Choroid plexus epithelial cell (primary cell): Measurements from ENCODE around the gene CEP170B.
"Not testable (repeated sequence)": the region's sequence is repeated elsewhere in the genome, so short reads cannot be mapped to it uniquely, and the experiment has no call there.

Experiments used
- DNase-seq: peaks from one replicate; pipeline ENCODE4 v3.0.0-alpha.2; 2010; ENCODE audit warnings: low read depth
- H3K4me3 ChIP-seq: 2 replicates; pipeline ENCODE4 v1.5.1; 2011; ENCODE audit warnings: low read depth, mild to moderate bottlenecking, control low read depth, low read length, moderate library complexity
- TF ChIP-seq, protein P1 (sequence below): conservative IDR thresholded peaks from 2 replicates; pipeline ENCODE4 v1.5.1; 2011; ENCODE audit warnings: low read depth, mild to moderate bottlenecking, control low read depth, inconsistent platforms, low read length, moderate library complexity

The CEP170B gene

DNA sequence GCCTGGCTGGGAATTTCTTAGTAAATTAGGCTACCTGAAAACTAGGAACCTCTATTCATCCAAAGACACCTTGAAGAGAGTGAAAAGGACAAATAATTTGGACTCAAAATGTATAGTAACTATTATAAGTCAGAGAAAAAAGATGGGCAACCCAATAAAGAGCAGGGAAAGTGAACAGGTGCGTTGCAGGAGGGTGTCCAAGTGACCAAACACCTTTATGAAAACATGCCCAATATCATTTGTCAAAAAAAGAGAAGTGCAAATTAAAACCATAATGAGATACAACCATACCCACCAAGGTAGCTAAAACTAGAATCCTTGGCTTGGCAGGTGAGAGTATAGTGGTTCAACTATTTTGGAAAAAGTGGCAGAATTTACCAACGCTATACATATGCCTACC, 34.7 kb downstream of the CEP170B start:
- H3K4me3 ChIP-seq: no peak overlapping the region
- TF ChIP-seq, protein P1, sequence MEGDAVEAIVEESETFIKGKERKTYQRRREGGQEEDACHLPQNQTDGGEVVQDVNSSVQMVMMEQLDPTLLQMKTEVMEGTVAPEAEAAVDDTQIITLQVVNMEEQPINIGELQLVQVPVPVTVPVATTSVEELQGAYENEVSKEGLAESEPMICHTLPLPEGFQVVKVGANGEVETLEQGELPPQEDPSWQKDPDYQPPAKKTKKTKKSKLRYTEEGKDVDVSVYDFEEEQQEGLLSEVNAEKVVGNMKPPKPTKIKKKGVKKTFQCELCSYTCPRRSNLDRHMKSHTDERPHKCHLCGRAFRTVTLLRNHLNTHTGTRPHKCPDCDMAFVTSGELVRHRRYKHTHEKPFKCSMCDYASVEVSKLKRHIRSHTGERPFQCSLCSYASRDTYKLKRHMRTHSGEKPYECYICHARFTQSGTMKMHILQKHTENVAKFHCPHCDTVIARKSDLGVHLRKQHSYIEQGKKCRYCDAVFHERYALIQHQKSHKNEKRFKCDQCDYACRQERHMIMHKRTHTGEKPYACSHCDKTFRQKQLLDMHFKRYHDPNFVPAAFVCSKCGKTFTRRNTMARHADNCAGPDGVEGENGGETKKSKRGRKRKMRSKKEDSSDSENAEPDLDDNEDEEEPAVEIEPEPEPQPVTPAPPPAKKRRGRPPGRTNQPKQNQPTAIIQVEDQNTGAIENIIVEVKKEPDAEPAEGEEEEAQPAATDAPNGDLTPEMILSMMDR: no peak
- DNase-seq: no peak

DNA sequence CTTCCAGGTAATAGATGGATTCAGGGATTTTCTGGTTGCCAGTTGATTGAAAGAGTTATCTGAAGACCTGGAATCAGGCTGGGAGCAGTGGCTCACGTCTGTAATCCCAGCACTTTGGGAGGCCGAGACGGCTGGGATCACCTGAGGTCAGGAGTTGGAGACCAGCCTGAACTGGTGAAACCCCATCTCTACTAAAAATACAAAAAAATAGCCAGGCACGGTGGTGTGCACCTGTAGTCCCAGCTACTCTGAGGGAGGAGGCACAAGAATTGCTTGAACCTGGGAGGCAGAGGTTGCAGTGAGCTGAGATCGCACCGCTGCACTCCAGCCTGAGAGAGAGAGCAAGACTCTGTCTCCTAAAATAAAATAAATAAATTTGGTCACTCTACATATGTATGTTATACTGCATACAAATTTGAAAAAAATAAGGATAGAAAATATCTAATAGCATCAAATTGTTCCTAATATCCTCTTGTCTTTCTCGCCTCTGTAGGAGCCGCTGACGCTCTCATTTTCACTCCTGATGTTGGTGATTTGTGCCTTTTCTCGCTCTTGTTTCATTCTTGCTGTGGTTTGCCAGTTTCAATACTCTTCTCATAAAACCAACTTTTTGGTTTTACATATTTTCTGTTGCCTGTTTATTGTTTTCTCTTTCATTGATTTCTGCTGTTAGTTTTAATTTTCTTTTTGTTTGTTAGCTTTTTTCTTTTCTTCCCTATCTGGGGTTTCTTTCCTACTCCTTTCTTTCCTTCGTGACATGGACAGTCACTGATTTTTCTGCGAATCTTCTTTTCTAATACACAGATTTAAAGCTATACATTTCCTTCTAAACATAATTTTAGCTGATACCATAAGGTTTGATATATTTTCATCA, 35.8 kb downstream of the CEP170B start:
- no peak overlapping the region for H3K4me3 ChIP-seq
- TF ChIP-seq, protein P1: no peak
- DNase-seq: no peak

- no peak for DNase-seq
- TF ChIP-seq, protein P1: no peak
- H3K4me3 ChIP-seq: no peak overlapping the region
Observed at GRCh38 chr14:104903990-104904389, 38.9 kb downstream of the CEP170B start.

DNA sequence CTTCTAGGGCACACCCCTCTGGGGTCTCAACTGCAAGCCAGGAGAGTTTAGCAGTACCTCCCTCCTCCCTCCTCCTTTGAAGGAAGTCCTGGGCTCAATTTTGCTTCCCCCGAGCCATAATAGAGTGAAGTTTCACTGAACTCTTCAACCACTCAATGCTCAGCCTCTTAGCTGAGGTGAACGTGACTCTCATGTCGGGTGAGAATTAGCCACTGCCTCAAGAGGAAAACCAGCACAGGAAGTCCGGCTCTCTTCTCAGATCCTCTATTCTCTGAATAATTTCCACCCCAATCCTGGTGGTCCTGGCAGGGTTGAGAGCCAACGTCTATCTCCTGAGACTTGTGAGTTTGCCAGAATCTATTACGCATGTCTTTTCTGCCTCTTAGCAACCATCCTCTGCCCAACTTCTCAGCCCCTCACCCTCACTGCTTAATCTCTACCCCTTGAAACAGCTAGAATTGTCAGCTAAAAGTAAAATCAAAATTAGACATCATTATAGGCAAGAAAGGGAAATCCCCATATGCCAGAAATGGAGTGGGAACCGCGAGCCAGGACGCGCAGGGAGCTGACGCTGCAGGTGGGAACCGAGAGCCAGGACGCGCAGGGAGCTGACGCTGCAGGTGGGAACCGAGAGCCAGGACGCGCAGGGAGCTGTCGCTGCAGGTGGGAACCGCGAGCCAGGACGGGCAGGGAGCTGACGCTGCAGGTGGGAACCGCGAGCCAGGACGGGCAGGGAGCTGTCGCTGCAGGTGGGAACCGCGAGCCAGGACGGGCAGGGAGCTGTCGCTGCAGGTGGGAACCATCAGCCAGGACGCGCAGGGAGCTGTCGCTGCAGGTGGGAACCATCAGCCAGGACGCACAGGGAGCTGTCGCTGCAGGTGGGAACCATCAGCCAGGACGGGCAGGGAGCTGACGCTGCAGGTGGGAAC, 39.8 kb downstream of the CEP170B start:
- H3K4me3 ChIP-seq, DNase-seq: not testable (repeated sequence)

GRCh38 chr14:104905579-104905933, 40.5 kb downstream of the CEP170B start:
- H3K4me3 ChIP-seq, DNase-seq: not testable (repeated sequence)

DNA sequence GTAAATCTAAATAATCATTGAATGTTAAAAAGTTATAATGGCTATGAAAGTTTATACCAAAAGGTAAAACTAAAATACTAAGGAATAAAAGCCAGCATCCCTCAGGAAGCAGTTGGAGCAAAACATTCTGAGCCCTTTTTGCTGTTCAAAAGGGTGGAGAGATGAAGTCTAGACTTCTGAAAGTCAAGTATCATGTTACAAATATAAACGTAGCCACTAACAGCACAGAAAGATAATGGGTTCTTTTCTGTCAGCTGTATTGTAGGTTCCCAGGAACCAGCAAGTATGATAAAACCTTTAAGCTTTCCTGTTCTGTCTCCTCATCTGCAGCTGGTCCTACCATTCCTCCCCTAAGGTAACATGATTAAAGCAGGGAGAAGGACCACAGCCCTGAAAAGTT, 43.2 kb downstream of the CEP170B start:
- DNase-seq: peak; percentile 41
- H3K4me3 ChIP-seq: no peak overlapping the region
- TF ChIP-seq, protein P1: no peak

DNA sequence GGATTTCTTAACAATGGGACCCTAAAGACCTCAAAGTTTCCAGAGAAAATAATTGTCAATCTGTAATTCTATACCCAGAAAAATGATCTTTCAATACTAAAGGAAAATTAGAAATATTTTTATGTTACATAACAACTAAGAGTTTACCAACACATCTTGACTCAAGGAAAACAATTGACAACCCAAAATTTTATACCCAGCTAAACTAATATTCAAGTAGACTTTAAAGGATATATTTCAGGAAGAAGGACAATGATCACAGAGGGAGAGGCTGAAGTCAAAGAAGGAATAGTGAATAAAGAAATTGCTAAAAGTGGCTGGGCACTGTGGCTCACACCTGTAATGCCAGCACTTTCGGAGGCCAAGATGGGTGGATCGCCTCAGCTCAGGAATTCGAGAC, 47.0 kb downstream of the CEP170B start:
- no peak overlapping the region for H3K4me3 ChIP-seq
- no peak for DNase-seq
- TF ChIP-seq, protein P1: no peak
